Jurkat, Clone E6-1 (cell line): ENCODE results near the gene KRTAP12-3.
"Not testable (repeated sequence)": the region's sequence is repeated elsewhere in the genome, so short reads cannot be mapped to it uniquely, and the experiment has no call there.

ENCODE experiments used
- DNase-seq: peaks from one replicate; pipeline ENCODE4 v3.0.0-alpha.2; 2011; ENCODE audit warnings: low read depth, low spot score
- H3K4me3 ChIP-seq: 2 replicates; pipeline ENCODE4 v1.5.1; 2011; ENCODE audit warnings: mild to moderate bottlenecking, low read length, control low read depth, moderate library complexity

Gene KRTAP12-3

GRCh38 chr21:44626262-44626661, 31.5 kb upstream of the KRTAP12-3 start:
- H3K4me3 ChIP-seq: no peak overlapping the region
- no peak for DNase-seq

GRCh38 chr21:44626673-44627143, 31.0 kb upstream of the KRTAP12-3 start, which contains the start of gene KRTAP10-9:
KRTAP10-9 (plus strand) TSS chr21:44627093; CDS start chr21:44627172, 79 bp downstream.
- H3K4me3 ChIP-seq: no peak within 1 kb of the TSS
- no peak for DNase-seq

- not testable (repeated sequence) for H3K4me3 ChIP-seq, DNase-seq
Observed at GRCh38 chr21:44627181-44627822, 30.4 kb upstream of the KRTAP12-3 start.

- not testable (repeated sequence) for H3K4me3 ChIP-seq, DNase-seq
Observed at GRCh38 chr21:44627831-44628233, 29.9 kb upstream of the KRTAP12-3 start.

DNA sequence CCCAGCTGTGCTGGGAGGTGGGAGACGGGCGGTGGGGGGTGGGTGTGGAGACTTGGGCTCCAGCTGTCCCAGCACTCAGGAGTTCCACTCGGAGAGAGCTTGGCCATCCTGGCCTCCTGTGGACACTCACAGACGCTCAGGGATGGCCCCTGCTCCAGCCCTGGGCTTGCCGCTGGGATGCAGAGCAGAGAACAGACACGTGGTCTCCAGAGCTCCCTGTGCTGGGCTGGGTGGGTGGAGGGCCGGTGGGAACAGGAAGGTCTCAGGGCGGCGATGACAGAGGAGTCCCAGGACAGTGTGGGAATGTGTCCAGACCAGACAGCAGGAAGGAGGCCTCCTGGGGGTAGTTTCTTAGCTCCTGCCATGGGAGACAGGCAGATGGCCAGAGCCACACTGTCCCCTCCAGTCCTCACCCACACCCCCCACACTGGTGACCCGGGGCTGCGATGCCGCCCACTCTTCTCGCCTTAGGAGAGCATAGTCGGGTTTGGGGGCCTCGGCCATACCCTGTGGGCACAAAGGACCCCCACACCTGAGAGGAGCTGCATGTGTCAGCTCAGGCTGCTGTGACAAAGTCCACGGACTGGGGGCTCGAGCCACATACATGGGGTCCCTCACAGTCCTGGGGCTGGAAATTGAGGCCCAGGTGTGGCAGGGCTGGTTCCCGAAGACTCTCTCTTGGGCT, 28.9 kb upstream of the KRTAP12-3 start:
- no peak overlapping the region for H3K4me3 ChIP-seq
- no peak for DNase-seq

DNA sequence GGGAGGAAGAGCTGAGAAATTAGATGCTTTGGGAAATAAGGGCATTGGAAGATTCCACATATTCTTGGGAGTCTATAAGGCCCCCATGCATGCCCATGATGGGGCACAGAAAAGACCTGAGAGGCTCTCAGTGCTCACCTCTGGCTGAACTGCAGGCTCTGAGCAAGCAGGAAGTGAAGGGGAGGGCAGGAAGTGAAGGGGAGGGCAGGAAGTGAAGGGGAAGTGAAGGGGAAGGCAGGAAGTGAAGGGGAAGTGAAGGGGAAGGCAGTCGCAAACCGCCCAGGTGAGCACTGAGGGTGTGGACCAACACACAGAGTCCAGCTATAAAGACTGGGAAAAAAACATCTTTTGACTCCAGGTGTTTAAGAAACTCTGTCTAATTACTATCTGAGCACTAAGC, 27.3 kb upstream of the KRTAP12-3 start:
- H3K4me3 ChIP-seq: no peak overlapping the region
- DNase-seq: no peak

DNA sequence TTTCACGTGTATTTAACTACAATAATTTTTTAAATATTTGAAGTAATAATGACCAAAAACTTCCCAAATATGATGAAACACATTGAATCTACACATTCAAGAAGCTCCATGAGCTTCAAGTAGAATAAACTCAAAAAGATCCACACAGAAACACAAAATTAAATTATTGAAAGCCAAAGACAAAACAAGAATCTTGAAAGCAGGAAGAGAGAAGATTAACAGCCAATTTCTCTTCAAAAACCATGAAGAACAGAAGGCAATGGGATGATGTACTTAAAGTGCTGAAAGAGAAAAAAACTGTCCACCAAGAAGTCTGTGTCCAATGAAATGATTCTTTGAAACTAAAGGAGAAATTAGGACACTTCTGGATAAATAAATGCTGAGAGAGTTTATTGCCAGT, 25.7 kb upstream of the KRTAP12-3 start:
- no peak for DNase-seq
- no peak overlapping the region for H3K4me3 ChIP-seq

- DNase-seq: no peak
- no peak overlapping the region for H3K4me3 ChIP-seq
Observed at GRCh38 chr21:44636209-44637017, 21.3 kb upstream of the KRTAP12-3 start.

- DNase-seq: no peak
- H3K4me3 ChIP-seq: no peak within 1 kb of the TSS
Observed at GRCh38 chr21:44637018-44637850, 20.5 kb upstream of the KRTAP12-3 start, which contains the start of gene KRTAP10-10. KRTAP10-10 (plus strand) TSS chr21:44637356; CDS start chr21:44637418, 62 bp downstream.

GRCh38 chr21:44637851-44638348, 19.8 kb upstream of the KRTAP12-3 start:
- not testable (repeated sequence) for H3K4me3 ChIP-seq, DNase-seq

- not testable (repeated sequence) for DNase-seq, H3K4me3 ChIP-seq
Observed at GRCh38 chr21:44638506-44639330, 19.0 kb upstream of the KRTAP12-3 start.

GRCh38 chr21:44639331-44639655, 18.4 kb upstream of the KRTAP12-3 start:
- no peak overlapping the region for H3K4me3 ChIP-seq
- DNase-seq: no peak

DNA sequence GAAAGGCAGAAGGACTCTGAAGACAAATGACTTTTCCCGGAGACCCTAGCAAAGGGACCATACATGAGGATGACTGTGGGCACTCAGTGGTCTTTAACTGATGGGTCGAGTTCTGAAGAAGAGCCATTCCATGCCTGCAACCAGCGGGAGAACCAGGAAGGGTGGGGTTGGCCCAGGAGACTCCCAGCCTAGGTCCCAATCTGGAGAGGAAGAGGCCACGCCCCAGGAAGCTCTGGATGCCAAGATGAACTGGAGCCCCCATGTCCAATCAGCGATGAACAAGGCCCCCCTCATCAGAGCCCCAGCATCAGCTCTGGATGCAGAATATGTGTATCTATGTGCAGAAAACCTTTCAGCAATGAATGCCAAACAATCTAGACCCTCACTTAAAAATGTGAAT, 17.0 kb upstream of the KRTAP12-3 start:
- no peak overlapping the region for H3K4me3 ChIP-seq

DNA sequence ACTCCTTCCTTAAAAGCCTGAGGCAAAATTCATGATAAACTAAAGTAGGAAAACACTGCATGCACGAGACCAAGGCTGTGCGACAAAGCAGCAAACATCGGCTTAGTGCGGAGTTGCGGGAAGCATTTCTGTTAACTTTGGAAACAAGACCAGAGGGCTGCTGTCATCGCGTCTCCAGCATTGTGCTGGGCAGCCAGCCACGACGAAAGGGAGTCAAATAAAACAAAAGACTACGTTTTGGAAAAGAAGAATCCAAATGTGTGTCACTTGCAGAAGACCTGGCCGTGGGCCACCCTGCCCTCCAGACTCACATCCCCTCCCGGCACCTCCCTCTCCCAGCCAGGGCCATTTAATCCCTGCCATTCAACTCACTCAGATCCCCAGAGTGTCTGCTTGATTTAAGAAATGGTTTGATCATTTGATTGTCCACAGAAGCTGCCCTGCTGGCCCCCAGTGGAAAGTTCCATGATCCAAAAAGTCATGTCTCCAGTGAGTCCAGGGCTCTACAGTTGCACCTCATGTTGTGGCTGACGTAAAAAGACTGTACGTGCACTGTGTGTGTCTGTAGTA, 13.9 kb upstream of the KRTAP12-3 start:
- no peak for DNase-seq
- H3K4me3 ChIP-seq: no peak overlapping the region

More for the DNA sequence above, 17.0 kb upstream of the KRTAP12-3 start:
- no peak for DNase-seq

GRCh38 chr21:44644878-44645277, 12.9 kb upstream of the KRTAP12-3 start:
- H3K4me3 ChIP-seq: no peak overlapping the region
- no peak for DNase-seq

DNA sequence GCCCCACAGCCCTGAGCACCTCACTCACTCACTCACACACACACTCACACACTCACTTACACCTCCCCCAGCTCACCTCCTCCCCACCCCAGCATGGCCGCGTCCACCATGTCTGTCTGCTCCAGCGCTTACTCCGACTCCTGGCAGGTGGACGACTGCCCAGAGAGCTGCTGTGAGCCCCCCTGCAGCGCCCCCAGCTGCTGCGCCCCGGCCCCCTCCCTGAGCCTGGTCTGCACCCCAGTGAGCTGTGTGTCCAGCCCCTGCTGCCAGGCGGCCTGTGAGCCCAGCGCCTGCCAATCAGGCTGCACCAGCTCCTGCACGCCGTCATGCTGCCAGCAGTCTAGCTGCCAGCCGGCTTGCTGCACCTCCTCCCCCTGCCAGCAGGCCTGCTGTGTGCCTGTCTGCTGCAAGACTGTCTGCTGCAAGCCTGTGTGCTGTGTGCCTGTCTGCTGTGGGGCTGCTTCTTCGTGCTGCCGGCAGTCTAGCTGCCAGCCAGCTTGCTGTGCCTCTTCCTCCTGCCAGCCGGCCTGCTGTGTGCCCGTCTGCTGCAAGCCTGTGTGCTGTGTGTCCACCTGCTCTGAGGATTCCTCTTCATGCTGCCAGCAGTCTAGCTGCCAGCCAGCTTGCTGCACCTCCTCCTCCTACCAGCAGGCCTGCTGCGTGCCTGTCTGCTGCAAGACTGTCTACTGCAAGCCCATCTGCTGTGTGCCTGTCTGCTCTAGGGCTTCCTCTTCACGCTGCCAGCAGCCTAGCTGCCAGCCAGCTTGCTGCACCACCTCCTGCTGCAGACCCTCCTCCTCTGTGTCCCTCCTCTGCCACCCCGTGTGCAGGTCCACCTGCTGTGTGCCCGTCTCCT, 11.1 kb upstream of the KRTAP12-3 start, which contains the start of gene KRTAP10-11:
KRTAP10-11 (plus strand) TSS at position 49 of the 856 bp plus-strand sequence; CDS start at position 94, 45 bp downstream.
- DNase-seq, H3K4me3 ChIP-seq: not testable (repeated sequence)

DNA sequence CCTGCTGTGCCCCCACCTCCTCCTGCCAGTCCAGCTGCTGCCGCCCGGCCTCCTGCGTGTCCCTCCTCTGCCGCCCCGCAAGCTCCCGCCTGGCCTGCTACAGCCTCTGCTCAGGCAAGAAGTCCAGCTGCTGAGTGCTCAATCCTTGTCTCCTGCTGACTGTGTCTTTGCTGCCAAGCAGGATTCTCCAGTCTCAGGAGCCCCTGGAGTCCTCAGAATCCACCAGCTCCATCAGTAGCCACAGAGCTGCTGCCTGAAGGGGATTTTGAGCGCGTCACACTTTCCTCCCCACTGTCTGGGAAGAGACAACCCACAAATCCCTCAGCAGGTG, 10.5 kb upstream of the KRTAP12-3 start:
- DNase-seq: no peak

More for the DNA sequence above, 10.5 kb upstream of the KRTAP12-3 start:
- H3K4me3 ChIP-seq: no peak overlapping the region
